ENCODE data around the gene PHF1.

DNA sequence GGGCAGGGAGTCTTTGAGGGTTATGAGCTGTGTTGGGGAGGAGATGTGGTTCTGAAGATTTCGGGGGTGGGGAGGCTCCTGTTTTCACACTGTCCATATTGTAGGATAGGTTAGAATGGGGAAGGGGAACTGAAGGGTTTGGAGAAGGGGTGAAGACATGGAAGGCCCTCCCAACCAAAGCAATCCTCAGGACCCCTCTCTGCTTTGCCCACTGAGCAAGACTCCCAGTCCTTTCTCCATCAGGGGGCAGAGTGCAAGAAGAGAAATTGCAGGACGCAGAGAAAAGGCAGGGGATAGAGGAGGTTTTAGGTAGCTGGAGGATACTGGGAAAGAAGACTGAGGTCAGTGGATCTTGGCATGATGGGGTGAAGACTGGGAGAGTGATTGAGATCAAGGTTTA is 13.0 kb downstream of the PHF1 start:
- TF ChIP-seq, protein P1, sequence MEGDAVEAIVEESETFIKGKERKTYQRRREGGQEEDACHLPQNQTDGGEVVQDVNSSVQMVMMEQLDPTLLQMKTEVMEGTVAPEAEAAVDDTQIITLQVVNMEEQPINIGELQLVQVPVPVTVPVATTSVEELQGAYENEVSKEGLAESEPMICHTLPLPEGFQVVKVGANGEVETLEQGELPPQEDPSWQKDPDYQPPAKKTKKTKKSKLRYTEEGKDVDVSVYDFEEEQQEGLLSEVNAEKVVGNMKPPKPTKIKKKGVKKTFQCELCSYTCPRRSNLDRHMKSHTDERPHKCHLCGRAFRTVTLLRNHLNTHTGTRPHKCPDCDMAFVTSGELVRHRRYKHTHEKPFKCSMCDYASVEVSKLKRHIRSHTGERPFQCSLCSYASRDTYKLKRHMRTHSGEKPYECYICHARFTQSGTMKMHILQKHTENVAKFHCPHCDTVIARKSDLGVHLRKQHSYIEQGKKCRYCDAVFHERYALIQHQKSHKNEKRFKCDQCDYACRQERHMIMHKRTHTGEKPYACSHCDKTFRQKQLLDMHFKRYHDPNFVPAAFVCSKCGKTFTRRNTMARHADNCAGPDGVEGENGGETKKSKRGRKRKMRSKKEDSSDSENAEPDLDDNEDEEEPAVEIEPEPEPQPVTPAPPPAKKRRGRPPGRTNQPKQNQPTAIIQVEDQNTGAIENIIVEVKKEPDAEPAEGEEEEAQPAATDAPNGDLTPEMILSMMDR (IDR thresholded peaks at IDR 0.05; ENCODE audit: low read depth, low read length): no peak
- TF ChIP-seq EZH2phosphoT487 (IDR thresholded peaks at IDR 0.05; ENCODE audit: low read depth): no peak

Measured in OCI-LY3 (cell line).